Breast epithelium (tissue), 3 donors: ENCODE data around the gene NUP153.

Experiments
- POLR2A ChIP-seq: fragments of 450-650 bp; IDR thresholded peaks from one replicate; pipeline ENCODE4 v1.6.1; 2016; ENCODE audit warnings: antibody characterized with exemption, mild to moderate bottlenecking, moderate library complexity
- POLR2AphosphoS5 ChIP-seq, 3 donors: sonication (generic); formaldehyde crosslinking; IDR thresholded peaks; one replicate each; pipeline ENCODE4 v1.6.1; 2017; ENCODE audit warnings: antibody characterized with exemption in 3 of 3

DNA sequence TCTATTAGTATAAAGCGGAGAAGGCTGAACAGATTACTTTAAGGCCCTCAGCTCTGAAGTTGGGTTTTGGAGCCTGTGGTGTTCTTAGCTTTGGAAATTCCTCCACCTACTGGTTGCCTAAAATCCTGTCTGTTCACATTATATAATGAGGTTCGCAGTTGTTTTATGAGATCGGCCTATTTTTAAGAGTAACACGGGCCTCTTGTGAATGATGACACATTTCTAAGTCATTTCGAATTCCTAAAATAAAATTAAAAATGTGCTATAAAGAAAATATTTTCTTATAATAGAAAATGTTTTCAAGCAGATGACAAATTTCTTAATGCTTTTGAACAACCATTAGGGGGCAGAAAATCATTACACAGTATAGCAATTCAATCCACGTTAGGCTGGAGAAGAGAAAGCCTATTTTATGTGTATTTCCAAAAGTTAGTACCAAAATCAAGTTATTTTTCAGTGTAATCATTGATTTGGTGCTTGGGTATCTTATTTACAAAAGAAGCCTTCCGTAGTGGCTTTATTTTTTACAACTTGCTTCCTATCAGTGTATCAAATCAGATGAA, 122.4 kb downstream of the NUP153 start:
- TF ChIP-seq POLR2A (no peak), POLR2AphosphoS5 (IDR thresholded peaks at IDR 0.05) (no peak)
